H1 (cell line): ENCODE results near the gene CHPT1. TPM values are rescaled to one million over a fixed set of nuclear protein-coding genes. Genes with fewer than 3 reads are reported as not detected.

Experiments used
- CTCF ChIA-PET: fragments of 300-600 bp; sonication (Branson Sonifier 250); formaldehyde crosslinking; loops from one replicate; lab custom pipeline; 2021; ENCODE audit not compliant: partially characterized antibody; lab: Charles Lee
- POLR2A ChIA-PET: fragments of 300-600 bp; sonication (Branson Sonifier 250); formaldehyde crosslinking; loops from one replicate; lab custom pipeline; 2021; ENCODE audit warnings: inconsistent platforms; ENCODE audit not compliant: partially characterized antibody; lab: Charles Lee
- DNase-seq, 2 experiments: peaks; one replicate each; pipeline versions ENCODE4 v3.0.0 to v3.0.0-alpha.2; 2010 to 2022; ENCODE audit warnings: low spot score in 2 of 2, low read depth in 1 of 2, mixed read lengths in 1 of 2
- FAIRE-seq: peaks from 2 replicates; lab custom pipeline; 2011; peaks lifted over from hg19 to GRCh38; lab: Jason Lieb, UNC
- H2AFZ ChIP-seq: 2 replicates; pipeline ENCODE4 v1.8.1; 2012; ENCODE audit warnings: low read length, inconsistent platforms
- H2AK5ac ChIP-seq: 2 replicates; pipeline ENCODE4 v1.6.1; 2013; ENCODE audit warnings: low read depth, low read length
- H2BK120ac ChIP-seq: replicated peaks from 2 replicates; pipeline ENCODE3; 2013; ENCODE audit warnings: low read depth, low read length, inconsistent platforms
- H2BK12ac ChIP-seq: 2 replicates; pipeline ENCODE4 v1.6.1; 2013; ENCODE audit warnings: low read depth, low read length
- H2BK15ac ChIP-seq: 2 replicates; pipeline ENCODE4 v1.6.1; 2013; ENCODE audit warnings: low read length
- H2BK20ac ChIP-seq: 2 replicates; pipeline ENCODE4 v1.6.1; 2013; ENCODE audit warnings: low read length
- H2BK5ac ChIP-seq: 2 replicates; pipeline ENCODE4 v1.6.1; 2013; ENCODE audit warnings: low read depth, low read length
- H3K14ac ChIP-seq: 2 replicates; pipeline ENCODE4 v1.6.1; 2013; ENCODE audit warnings: inconsistent platforms; ENCODE audit not compliant: insufficient read length
- H3K18ac ChIP-seq: 2 replicates; pipeline ENCODE4 v1.6.1; 2013; ENCODE audit warnings: low read length; ENCODE audit errors: extremely low read depth
- H3K23ac ChIP-seq: 2 replicates; pipeline ENCODE4 v1.6.1; 2013; ENCODE audit warnings: inconsistent platforms; ENCODE audit not compliant: insufficient read length
- H3K23me2 ChIP-seq: 2 replicates; pipeline ENCODE4 v1.6.1; 2013; ENCODE audit warnings: low read depth, low read length
- H3K27ac ChIP-seq: 2 replicates; pipeline ENCODE4 v1.6.1; 2011; ENCODE audit warnings: low read depth, low read length, inconsistent platforms
- H3K27me3 ChIP-seq, 4 experiments: replicated peaks in 1 of 4; 1 replicate in 1 of 4; 2 replicates in 3 of 4; pipeline versions ENCODE4 v1.6.1 to v1.8.1; 2011 to 2013; ENCODE audit warnings: low read length in 3 of 4, mild to moderate bottlenecking in 3 of 4, inconsistent platforms in 2 of 4, mixed read lengths in 2 of 4, moderate library complexity in 1 of 4; ENCODE audit not compliant: control insufficient read depth in 3 of 4, insufficient read depth in 3 of 4; ENCODE audit errors: extremely low read depth in 1 of 4
- H3K36me3 ChIP-seq, 4 experiments: 2 replicates each; pipeline versions ENCODE4 v1.6.1 to v1.8.1; 2011 to 2013; ENCODE audit warnings: mild to moderate bottlenecking in 4 of 4, low read length in 3 of 4, moderate library complexity in 2 of 4, control low read depth in 1 of 4, inconsistent platforms in 1 of 4; ENCODE audit not compliant: insufficient read depth in 4 of 4, control insufficient read depth in 2 of 4
- H3K4ac ChIP-seq: replicated peaks from 2 replicates; pipeline ENCODE3; 2013; ENCODE audit warnings: low read length, low read depth, mixed read lengths, inconsistent platforms; ENCODE audit not compliant: insufficient read length
- H3K4me1 ChIP-seq, 4 experiments: replicated peaks in 1 of 4; 1 replicate in 1 of 4; 2 replicates in 3 of 4; pipeline versions ENCODE4 v1.6.1 to v1.8.1; 2011 to 2013; ENCODE audit warnings: low read length in 3 of 4, inconsistent platforms in 2 of 4, mixed read lengths in 1 of 4; ENCODE audit not compliant: insufficient read depth in 4 of 4, control insufficient read depth in 3 of 4
- H3K4me2 ChIP-seq, 2 experiments: 2 replicates each; pipeline versions ENCODE4 v1.6.1 to v1.8.1; 2011 to 2013; ENCODE audit warnings: low read depth in 2 of 2, low read length in 2 of 2, control low read depth in 1 of 2, inconsistent platforms in 1 of 2, mild to moderate bottlenecking in 1 of 2; ENCODE audit not compliant: insufficient read depth in 1 of 2
- H3K4me3 ChIP-seq, 4 experiments: fragments of 200-600, 300-600 bp in 1 of 4; sonication (generic), shearing (Covaris generic), sonication (Bioruptor Twin) in 1 of 4; 2 replicates each; pipeline versions ENCODE4 v1.5.1 to v1.8.1; 2011 to 2016; ENCODE audit warnings: low read length in 4 of 4, low read depth in 3 of 4, control low read depth in 2 of 4, inconsistent platforms in 2 of 4, mild to moderate bottlenecking in 2 of 4, mixed read lengths in 1 of 4, moderate library complexity in 1 of 4; ENCODE audit not compliant: insufficient read depth in 2 of 4; ENCODE audit errors: extremely low read depth in 1 of 4
- H3K56ac ChIP-seq: replicated peaks from 2 replicates; pipeline ENCODE3; 2013; ENCODE audit warnings: low read depth, mild to moderate bottlenecking, mixed read lengths, low read length, inconsistent platforms; ENCODE audit not compliant: insufficient read length
- H3K79me1 ChIP-seq: 2 replicates; pipeline ENCODE4 v1.6.1; 2013; ENCODE audit warnings: low read depth, low read length, control low read depth
- H3K79me2 ChIP-seq, 2 experiments: 2 replicates each; pipeline versions ENCODE4 v1.6.1 to v1.8.1; 2012 to 2013; ENCODE audit warnings: low read length in 2 of 2, mild to moderate bottlenecking in 2 of 2, inconsistent platforms in 1 of 2; ENCODE audit not compliant: insufficient read depth in 2 of 2, control insufficient read depth in 1 of 2
- H3K9ac ChIP-seq, 4 experiments: replicated peaks in 1 of 4; 1 replicate in 1 of 4; 2 replicates in 3 of 4; pipeline versions ENCODE4 v1.6.1 to v1.8.1; 2011 to 2013; ENCODE audit warnings: low read depth in 3 of 4, low read length in 3 of 4, control low read depth in 2 of 4, mild to moderate bottlenecking in 2 of 4, moderate library complexity in 2 of 4, inconsistent platforms in 1 of 4; ENCODE audit errors: extremely low read depth in 1 of 4
- H3K9me3 ChIP-seq, 2 experiments: 2 replicates each; pipeline versions ENCODE4 v1.6.1 to v1.8.1; 2012 to 2013; ENCODE audit warnings: mild to moderate bottlenecking in 2 of 2, moderate library complexity in 2 of 2, control low read depth in 1 of 2, inconsistent platforms in 1 of 2, low read depth in 1 of 2, low read length in 1 of 2, mixed read lengths in 1 of 2; ENCODE audit not compliant: insufficient read depth in 2 of 2
- H4K20me1 ChIP-seq, 2 experiments: replicated peaks in 1 of 2; 2 replicates each; pipeline versions ENCODE3 to v1.8.1; 2011 to 2013; ENCODE audit warnings: inconsistent platforms in 2 of 2, low read length in 2 of 2, mild to moderate bottlenecking in 1 of 2; ENCODE audit not compliant: insufficient read depth in 2 of 2, control insufficient read depth in 1 of 2
- H4K5ac ChIP-seq: 2 replicates; pipeline ENCODE4 v1.6.1; 2013; ENCODE audit warnings: low read length, low read depth, mixed read lengths, inconsistent platforms; ENCODE audit not compliant: insufficient read length
- H4K8ac ChIP-seq: 2 replicates; pipeline ENCODE4 v1.8.0; 2013; ENCODE audit warnings: mild to moderate bottlenecking, moderate library complexity, low read length, inconsistent platforms; ENCODE audit not compliant: insufficient read depth; ENCODE audit errors: extremely low read depth
- H4K91ac ChIP-seq: replicated peaks from 2 replicates; pipeline ENCODE3; 2013; ENCODE audit warnings: low read length, mixed read lengths, inconsistent platforms; ENCODE audit not compliant: insufficient read length
- CBX5 ChIP-seq: fragments of 300-800, 300-1000 bp; sonication (generic); IDR thresholded peaks from 2 replicates; pipeline ENCODE4 v1.7.1; 2016; ENCODE audit warnings: antibody characterized with exemption, low read length, low read depth
- CEBPB ChIP-seq: IDR thresholded peaks from 2 replicates; pipeline ENCODE4 v1.6.1; 2012; ENCODE audit warnings: low read depth, low read length
- CHD1 ChIP-seq: IDR thresholded peaks from 2 replicates; pipeline ENCODE4 v1.6.1; 2012; ENCODE audit warnings: low read depth, low read length, improper control_type of control experiment
- CHD2 ChIP-seq: IDR thresholded peaks from 2 replicates; pipeline ENCODE4 v1.6.1; 2012; ENCODE audit warnings: low read length, improper control_type of control experiment
- CREB1 ChIP-seq: IDR thresholded peaks from 2 replicates; pipeline ENCODE4 v1.6.1; 2012; ENCODE audit warnings: inconsistent platforms
- EZH2 ChIP-seq: fragments of 200-600 bp; sonication (generic); IDR thresholded peaks from 2 replicates; pipeline ENCODE4 v1.7.1; 2012; ENCODE audit warnings: low read depth, mild to moderate bottlenecking, moderate library complexity, low read length, inconsistent platforms; ENCODE audit not compliant: severe bottlenecking
- JUN ChIP-seq: IDR thresholded peaks from 2 replicates; pipeline ENCODE4 v1.6.1; 2011; ENCODE audit warnings: low read depth, mild to moderate bottlenecking, improper control_type of control experiment, low read length
- KDM1A ChIP-seq: fragments of 200-600, 300-600 bp; sonication (generic); IDR thresholded peaks from 2 replicates; pipeline ENCODE4 v1.7.1; 2016; ENCODE audit warnings: mild to moderate bottlenecking, low read length, borderline replicate concordance
- KDM4A ChIP-seq: IDR thresholded peaks from one replicate; pipeline ENCODE4 v1.7.1; 2012; ENCODE audit warnings: low read depth, mild to moderate bottlenecking, moderate library complexity, low read length, inconsistent platforms; ENCODE audit not compliant: severe bottlenecking
- KDM5A ChIP-seq: fragments of 200-600 bp; IDR thresholded peaks from 2 replicates; pipeline ENCODE4 v1.7.1; 2012; ENCODE audit warnings: mild to moderate bottlenecking, low read length, inconsistent platforms, mixed read lengths
- NANOG ChIP-seq: IDR thresholded peaks from 2 replicates; pipeline ENCODE4 v1.6.1; 2011; ENCODE audit warnings: low read length, low read depth, mild to moderate bottlenecking, inconsistent platforms; ENCODE audit not compliant: insufficient read depth, poor library complexity, severe bottlenecking
- PHF8 ChIP-seq: fragments of 200-600 bp; sonication (generic); conservative IDR thresholded peaks from 2 replicates; pipeline ENCODE4 v1.7.1; 2012; ENCODE audit warnings: low read depth, mild to moderate bottlenecking, inconsistent platforms, low read length, moderate library complexity
- SRF ChIP-seq: IDR thresholded peaks from 2 replicates; pipeline ENCODE4 v1.6.1; 2011; ENCODE audit warnings: mild to moderate bottlenecking, low read depth, low read length, moderate library complexity
- WGBS, 2 experiments: shearing (Covaris generic) in 1 of 2; methylation state at CpG; one replicate each; pipeline versions ENCODE4 v1.1.6 to v1.1.7; 2013 to 2015; ENCODE audit warnings: low lambda C conversion rate in 2 of 2, mixed read lengths in 2 of 2, inconsistent platforms in 1 of 2, low coverage in 1 of 2, missing lambda C conversion rate in 1 of 2; ENCODE audit not compliant: insufficient replicate concordance in 2 of 2, insufficient coverage in 1 of 2, insufficient read length in 1 of 2; ENCODE audit errors: extremely low coverage in 1 of 2, missing lambda C conversion rate in 1 of 2; 5-methylcytosine and 5-hydroxymethylcytosine counted together
- polyA plus RNA-seq, 7 experiments: library from polyadenylated mRNA; depleted of rRNA in 3 of 7; stranded (reverse) in 5 of 7; unstranded in 2 of 7; fragments of >200 nt in 5 of 7; fragments of 200-250 nt in 2 of 7; gene quantifications; 1 replicate in 5 of 7; 2 replicates in 1 of 7; 4 replicates in 1 of 7; pipeline versions ENCODE4 v1.2.1 to v1.2.3, GENCODE V29; 2011 to 2013; ENCODE audit warnings: missing spikeins in 2 of 7, mixed read lengths in 2 of 7
- total RNA-seq: library from RNA; stranded (reverse); fragmentation: NEBNext Ultra II Directional; extraction: Animal tissue kit (Norgen Biotek cat#: 25700); gene quantifications from 2 replicates; pipeline ENCODE4 v1.2.1, GENCODE V29; 2021

CHPT1 gene
- total and polyA plus RNA-seq, 2 of the 8 experiments (the other 6 are each of a cell fraction or from before 2014, with no cell fraction given): 13.3 to 22.5 TPM

DNA sequence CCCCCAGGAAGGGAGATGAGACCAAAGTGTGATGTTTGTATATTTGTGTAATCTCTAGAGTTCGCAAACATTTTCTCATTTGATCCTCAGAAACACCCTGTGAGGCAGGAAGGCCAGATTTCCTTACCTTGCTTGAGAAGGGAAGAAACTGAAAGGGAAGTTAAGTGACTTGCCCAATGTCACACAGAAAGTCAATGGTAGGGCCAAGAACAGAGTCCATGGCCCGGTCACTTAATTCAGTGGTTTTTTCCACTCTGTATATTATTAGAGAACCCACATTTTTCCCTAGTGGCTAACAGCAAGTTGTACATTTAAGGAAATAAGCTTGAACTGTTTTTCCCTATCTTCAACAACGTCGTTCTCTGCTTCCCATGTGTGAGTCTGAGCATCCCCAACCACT, 25.6 kb upstream of the CHPT1 start:
- no peak overlapping the region for H2BK12ac ChIP-seq
- H3K27me3 ChIP-seq: no peaks in the 10 kb centered on the region
- H3K4ac ChIP-seq: no peak overlapping the region
- H3K14ac ChIP-seq: no peak overlapping the region
- no peak overlapping the region for H3K27ac ChIP-seq
- CTCF ChIA-PET: interaction anchor here (0.6 to 4.2 kb wide), 6 partner anchors 9 to 184 kb away, joined by 3 to 32 read pairs (median 3); no protein-coding TSS in a partner anchor
- no peak overlapping the region for H4K91ac ChIP-seq
- no peak overlapping the region for H2BK5ac ChIP-seq
- FAIRE-seq: no peak
- H3K79me1 ChIP-seq: no peaks in the 10 kb centered on the region
- H2BK15ac ChIP-seq: no peak overlapping the region
- H3K9ac ChIP-seq: no peak overlapping the region
- H3K18ac ChIP-seq: no peak overlapping the region
- no peaks in the 10 kb centered on the region for H3K9me3 ChIP-seq
- H4K20me1 ChIP-seq: no peaks in the 10 kb centered on the region
- no peak overlapping the region for H2AFZ ChIP-seq
- H3K79me2 ChIP-seq: no peaks in the 10 kb centered on the region
- 89% methylated on average over 4 of the region's 4 CpGs; no CpG with 5 or more reads in 1 of the 2 experiments for WGBS, 2 experiments
- POLR2A ChIA-PET: no interaction called here
- no peak overlapping the region for H4K8ac ChIP-seq
- no peak overlapping the region for H3K56ac ChIP-seq
- H3K4me1 ChIP-seq: no peaks in the 10 kb centered on the region
- no peak overlapping the region for H2BK120ac ChIP-seq
- H3K4me3 ChIP-seq: no peak overlapping the region
- H4K5ac ChIP-seq: no peak overlapping the region
- no peak overlapping the region for H2BK20ac ChIP-seq
- no peak overlapping the region for H3K4me2 ChIP-seq
- no peaks in the 10 kb centered on the region for H3K36me3 ChIP-seq
- no peak overlapping the region for H2AK5ac ChIP-seq
- no peak for TF ChIP-seq NANOG
- no peak for TF ChIP-seq PHF8
- no peak for TF ChIP-seq EZH2
- TF ChIP-seq CHD1: no peak
- TF ChIP-seq CREB1: no peak
- no peak for TF ChIP-seq KDM1A
- no peak for TF ChIP-seq CEBPB
- no peak for TF ChIP-seq JUN
- TF ChIP-seq KDM5A: no peak
- no peak for TF ChIP-seq CHD2
- no peak for TF ChIP-seq KDM4A
- no peak for TF ChIP-seq SRF
- TF ChIP-seq CBX5: no peak
- DNase-seq: no peak
- H3K23me2 ChIP-seq: no peaks in the 10 kb centered on the region; the same call in 1 of the 2 replicates
- H3K23ac ChIP-seq: no peak overlapping the region
